WERI-Rb-1 (cell line): ENCODE data around the gene GGACT.

Source experiments
- DNase-seq: peaks from one replicate; pipeline ENCODE4 v3.0.0-alpha.2; 2020
- H3K27ac ChIP-seq: fragments of 250-450 bp; sonication (Bioruptor Pico); 2 replicates; pipeline ENCODE4 v1.5.1; 2020; ENCODE audit warnings: mild to moderate bottlenecking, moderate library complexity
- H3K27me3 ChIP-seq: fragments of 250-450 bp; sonication (Bioruptor Pico); 2 replicates; pipeline ENCODE4 v1.5.1; 2021; ENCODE audit warnings: mild to moderate bottlenecking, low read depth, moderate library complexity; ENCODE audit not compliant: insufficient read depth, severe bottlenecking
- H3K36me3 ChIP-seq: fragments of 250-450 bp; sonication (Bioruptor Pico); 2 replicates; pipeline ENCODE4 v1.5.1; 2020; ENCODE audit warnings: mild to moderate bottlenecking, moderate library complexity
- H3K4me3 ChIP-seq: 2 replicates; pipeline ENCODE4 v1.5.1; 2011; ENCODE audit warnings: low read depth, mild to moderate bottlenecking, control low read depth, low read length
- H3K9me3 ChIP-seq: fragments of 250-450 bp; sonication (Bioruptor Pico); 2 replicates; pipeline ENCODE4 v1.5.1; 2021; ENCODE audit warnings: mild to moderate bottlenecking, moderate library complexity; ENCODE audit not compliant: severe bottlenecking
- CTCF ChIP-seq: IDR thresholded peaks from 2 replicates; pipeline ENCODE4 v1.5.1; 2011; ENCODE audit warnings: low read depth, mild to moderate bottlenecking, control low read depth, inconsistent platforms, low read length

GGACT gene

GRCh38 chr13:100604918-100605710 is 16.5 kb upstream of the GGACT start:
- Histone ChIP-seq H3K36me3 (peaks cover 4% of the 10 kb centered on the region), H3K27me3 (no peaks in the 10 kb centered on the region), H3K9me3 (no peaks in the 10 kb centered on the region), H3K4me3 (no peak overlapping the region), H3K27ac (no peak overlapping the region)
- TF ChIP-seq CTCF = no peak
- no peak for DNase-seq

GRCh38 chr13:100602493-100603111 is 14.0 kb upstream of the GGACT start:
- Histone ChIP-seq H3K4me3 (no peak overlapping the region), H3K9me3 (no peaks in the 10 kb centered on the region), H3K36me3 (peaks cover 4% of the 10 kb centered on the region), H3K27ac (no peak overlapping the region), H3K27me3 (no peaks in the 10 kb centered on the region)
- DNase-seq = no peak
- no peak for TF ChIP-seq CTCF

- no peak overlapping the region for H3K27ac ChIP-seq
- TF ChIP-seq CTCF = no peak
- no peaks in the 10 kb centered on the region for H3K27me3 ChIP-seq
- H3K36me3 ChIP-seq = peaks cover 4% of the 10 kb centered on the region
- no peaks in the 10 kb centered on the region for H3K9me3 ChIP-seq
- H3K4me3 ChIP-seq = no peak overlapping the region
- DNase-seq = no peak
Measured at GRCh38 chr13:100601716-100602115, 13.1 kb upstream of the GGACT start.

- Histone ChIP-seq H3K27me3 (peaks cover 4% of the 10 kb centered on the region), H3K4me3 (no peak overlapping the region), H3K9me3 (no peaks in the 10 kb centered on the region), H3K27ac (no peak overlapping the region), H3K36me3 (peaks cover 4% of the 10 kb centered on the region)
- no peak for TF ChIP-seq CTCF
- DNase-seq = no peak
Measured at GRCh38 chr13:100600915-100601314, 12.3 kb upstream of the GGACT start.

GRCh38 chr13:100600461-100600860 is 11.9 kb upstream of the GGACT start:
- Histone ChIP-seq H3K27me3 (peaks cover 4% of the 10 kb centered on the region), H3K9me3 (no peaks in the 10 kb centered on the region), H3K4me3 (no peak overlapping the region), H3K36me3 (0 out of 2 replicates have a peak, but pooled peaks cover under 1% of the 10 kb centered on the region), H3K27ac (no peak overlapping the region)
- no peak for DNase-seq
- no peak for TF ChIP-seq CTCF
